PC-9 (cell line): Measurements from ENCODE around the gene NKX2-8.

Source experiments
- EZH2 ChIP-seq: fragments of 200-600 bp; sonication (generic); IDR thresholded peaks from 2 replicates; pipeline ENCODE4 v1.8.0; 2017; ENCODE audit warnings: antibody characterized with exemption, low read depth
- TF ChIP-seq, protein P1 (sequence below): fragments of 200-600 bp; sonication (generic); conservative IDR thresholded peaks from 2 replicates; pipeline ENCODE4 v1.6.1; 2017; ENCODE audit warnings: mixed run types, antibody characterized with exemption, mild to moderate bottlenecking, moderate library complexity

DNA sequence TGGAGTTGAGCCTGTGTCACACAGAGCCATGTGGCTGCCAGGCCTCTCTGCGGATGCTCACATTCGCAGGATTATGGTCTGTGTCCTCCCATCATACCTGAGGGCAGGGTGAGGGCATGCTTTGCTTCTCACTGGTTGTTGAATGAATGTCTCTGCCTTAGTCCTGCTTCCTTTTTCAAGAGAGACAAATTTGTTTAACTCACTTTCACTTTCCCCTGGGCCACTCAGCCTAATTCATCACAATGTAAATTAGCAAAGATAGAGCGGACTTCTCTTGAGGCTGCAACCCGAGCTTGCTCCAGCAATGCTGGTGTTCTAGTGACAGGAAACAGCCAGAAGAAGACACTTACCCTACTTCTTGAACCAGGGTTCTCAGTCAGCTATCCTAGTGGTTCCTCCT is 43.7 kb upstream of the NKX2-8 start:
- TF ChIP-seq, protein P1, sequence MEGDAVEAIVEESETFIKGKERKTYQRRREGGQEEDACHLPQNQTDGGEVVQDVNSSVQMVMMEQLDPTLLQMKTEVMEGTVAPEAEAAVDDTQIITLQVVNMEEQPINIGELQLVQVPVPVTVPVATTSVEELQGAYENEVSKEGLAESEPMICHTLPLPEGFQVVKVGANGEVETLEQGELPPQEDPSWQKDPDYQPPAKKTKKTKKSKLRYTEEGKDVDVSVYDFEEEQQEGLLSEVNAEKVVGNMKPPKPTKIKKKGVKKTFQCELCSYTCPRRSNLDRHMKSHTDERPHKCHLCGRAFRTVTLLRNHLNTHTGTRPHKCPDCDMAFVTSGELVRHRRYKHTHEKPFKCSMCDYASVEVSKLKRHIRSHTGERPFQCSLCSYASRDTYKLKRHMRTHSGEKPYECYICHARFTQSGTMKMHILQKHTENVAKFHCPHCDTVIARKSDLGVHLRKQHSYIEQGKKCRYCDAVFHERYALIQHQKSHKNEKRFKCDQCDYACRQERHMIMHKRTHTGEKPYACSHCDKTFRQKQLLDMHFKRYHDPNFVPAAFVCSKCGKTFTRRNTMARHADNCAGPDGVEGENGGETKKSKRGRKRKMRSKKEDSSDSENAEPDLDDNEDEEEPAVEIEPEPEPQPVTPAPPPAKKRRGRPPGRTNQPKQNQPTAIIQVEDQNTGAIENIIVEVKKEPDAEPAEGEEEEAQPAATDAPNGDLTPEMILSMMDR: no peak
- no peak for TF ChIP-seq EZH2
